A172 (cell line): ENCODE results near the gene METTL22. TPM values are rescaled to one million over a fixed set of nuclear protein-coding genes. Genes with fewer than 3 reads are reported as not detected.

Source experiments
- DNase-seq: peaks from one replicate; pipeline ENCODE4 v3.0.0-alpha.2; 2015; ENCODE audit warnings: low spot score
- total RNA-seq: library from RNA; depleted of rRNA; stranded (reverse); fragments of >200 nt; shearing (Covaris generic); gene quantifications from 2 replicates; pipeline ENCODE4 v1.2.3, GENCODE V29; 2014; rRNA removed

The METTL22 gene
- total RNA-seq, 1 experiment from 2014 or later = 32.5 TPM

DNA sequence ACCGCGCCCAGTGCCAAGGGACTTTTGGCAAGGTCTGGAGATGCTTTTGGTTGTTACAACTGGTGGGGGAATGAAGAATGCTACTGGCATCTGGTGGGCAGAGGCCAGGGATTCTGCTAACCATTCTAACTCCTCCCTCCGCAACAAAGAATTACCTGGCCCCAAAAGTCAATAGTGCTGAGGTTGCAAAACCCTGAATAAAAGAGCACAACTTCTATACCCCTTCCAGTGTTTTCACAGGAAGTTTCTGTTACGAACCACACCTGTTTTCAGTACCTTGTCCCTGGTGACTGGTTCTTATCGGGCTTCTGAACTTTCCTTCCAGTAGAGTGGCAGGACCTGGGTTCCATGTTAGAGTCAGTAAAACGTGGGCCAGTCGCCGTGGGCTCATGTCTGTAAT is 70.2 kb downstream of the METTL22 start:
- no peak for DNase-seq

DNA sequence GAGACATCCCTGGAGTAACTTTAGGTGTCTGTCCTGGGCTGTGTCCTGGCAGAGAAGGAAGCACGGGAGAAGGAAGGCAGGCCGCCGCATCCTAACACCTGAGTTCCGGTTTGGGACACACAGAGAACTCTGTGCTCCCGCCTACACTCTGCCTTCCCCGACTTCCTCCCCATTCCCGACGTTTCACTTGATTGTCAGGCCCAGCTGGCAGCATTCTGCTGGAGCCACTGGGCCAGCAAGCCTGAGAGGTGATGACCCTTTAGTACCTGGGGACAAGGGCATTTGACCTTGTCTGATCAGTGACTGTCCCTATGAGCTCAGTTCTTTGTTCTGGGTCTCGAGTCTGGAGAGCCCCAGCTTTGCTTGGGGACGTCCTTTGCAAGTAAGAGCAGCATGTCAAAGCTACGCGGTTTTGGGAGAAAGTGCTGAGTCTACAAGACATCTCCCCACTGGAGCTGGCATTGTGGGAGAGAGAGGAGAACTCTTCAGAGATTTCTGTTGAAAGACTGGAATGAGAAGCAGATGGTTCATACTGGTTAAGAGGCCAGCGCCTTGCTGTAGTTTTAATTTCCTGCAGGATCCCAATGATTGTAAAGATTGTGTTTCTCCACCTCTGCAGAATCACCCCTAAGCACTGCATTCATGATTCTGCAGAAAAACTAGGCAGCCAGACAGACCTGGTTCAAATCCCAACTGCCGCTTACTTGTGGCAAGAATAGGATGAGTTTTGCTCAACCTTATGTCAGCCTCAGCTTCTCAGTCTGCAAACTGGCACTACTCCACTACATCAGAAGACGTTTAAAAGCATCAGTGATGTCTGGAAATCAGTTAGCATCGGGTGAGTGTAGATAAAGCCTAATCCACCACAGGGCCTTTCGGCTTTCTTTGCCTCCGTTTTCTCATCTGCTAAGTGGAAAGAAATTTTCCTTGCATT is 73.6 kb downstream of the METTL22 start:
- no peak for DNase-seq

DNA sequence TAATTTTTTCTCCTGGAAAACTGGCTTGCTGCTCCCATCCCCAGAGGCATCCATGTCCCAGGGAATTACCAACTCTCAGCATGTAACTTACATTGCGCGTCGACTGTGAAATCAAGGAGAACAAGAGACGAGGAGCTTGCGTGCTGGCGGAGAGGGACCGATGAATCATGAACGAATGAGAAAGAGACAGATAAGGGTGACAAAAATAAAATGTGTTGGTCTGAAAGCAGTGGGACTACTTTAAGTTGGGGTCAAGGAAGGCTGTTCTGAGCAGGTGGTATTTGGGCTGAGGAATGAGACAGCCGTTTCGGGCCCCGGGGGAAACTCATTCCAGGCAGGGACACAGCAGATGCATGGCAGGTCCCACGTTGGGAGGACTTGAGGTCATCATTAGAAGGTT is 75.4 kb downstream of the METTL22 start:
- DNase-seq = no peak

DNA sequence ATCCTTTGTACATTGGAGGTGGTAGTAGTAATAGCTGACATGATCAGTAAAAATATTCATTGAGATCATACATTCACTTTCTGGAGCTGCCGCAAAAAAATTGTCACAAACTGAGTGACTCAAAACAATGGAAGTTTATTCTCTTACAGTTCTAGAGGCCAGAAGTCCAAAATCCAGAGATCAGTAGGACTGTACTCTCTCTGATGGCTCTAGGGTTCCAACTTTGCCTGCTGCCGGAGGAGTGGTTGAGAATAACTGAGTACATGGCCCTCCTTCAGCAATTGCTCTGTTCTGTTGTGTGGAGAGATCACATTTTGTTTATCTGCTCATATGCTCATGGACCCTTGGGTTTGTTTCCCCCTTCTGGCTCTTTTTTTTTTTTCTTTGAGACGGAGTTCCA is 76.5 kb downstream of the METTL22 start:
- no peak for DNase-seq

Other genes starting within 250 kb of the METTL22 start
- gene TMEM114, start 31.2 kb upstream of the METTL22 start, total RNA-seq = not detected in 2 replicates
- gene ABAT, start 52.9 kb downstream of the METTL22 start, total RNA-seq = 0.05 and 0.36 TPM in 2 replicates
- 5.9 and 8.0 TPM in 2 replicates for gene TMEM186, start 175.9 kb downstream of the METTL22 start, total RNA-seq
- 34.7 and 43.8 TPM in 2 replicates for gene PMM2, start 176.1 kb downstream of the METTL22 start, total RNA-seq
- gene CARHSP1, start 247.3 kb downstream of the METTL22 start, total RNA-seq = 148 and 208 TPM in 2 replicates